Stimulated activated CD4-positive, alpha-beta T cell treated with anti-CD3 and anti-CD28 coated beads, Interleukin-15, amount 100 ng/mL, for 1 hour (primary cell): ENCODE measurements around the gene PACS2.
"Not testable (repeated sequence)": the region's sequence is repeated elsewhere in the genome, so short reads cannot be mapped to it uniquely, and the experiment has no call there.

Experiments
- DNase-seq, 2 donors: peaks; one replicate each; pipeline ENCODE4 v3.0.0-alpha.2; 2020; ENCODE audit warnings: low read depth in 1 of 2, low spot score in 1 of 2

Gene PACS2

GRCh38 chr14:105314287-105315200 is at the start of gene PACS2:
Gene PACS2 (plus strand): TSS chr14:105314748. CDS start chr14:105314919, 171 bp downstream.
- DNase-seq, result peak; percentile 62 to 73

- no peak for DNase-seq
Observed at GRCh38 chr14:105267820-105268548, 46.6 kb upstream of the PACS2 start.

GRCh38 chr14:105268736-105269354 is 45.7 kb upstream of the PACS2 start:
- no peak for DNase-seq

GRCh38 chr14:105269405-105269804 is 45.1 kb upstream of the PACS2 start:
- no peak for DNase-seq

- DNase-seq, result no peak
Observed at GRCh38 chr14:105271224-105271890, 43.2 kb upstream of the PACS2 start.

- DNase-seq, result no peak
Observed at GRCh38 chr14:105272623-105273022, 41.9 kb upstream of the PACS2 start.

- DNase-seq, result no peak
Observed at GRCh38 chr14:105273062-105273461, 41.5 kb upstream of the PACS2 start.

GRCh38 chr14:105274637-105275036 is 39.9 kb upstream of the PACS2 start:
- DNase-seq, result no peak

GRCh38 chr14:105275267-105275946 is 39.1 kb upstream of the PACS2 start:
- DNase-seq, result no peak

- DNase-seq, result not testable (repeated sequence)
Observed at GRCh38 chr14:105277448-105277847, 37.1 kb upstream of the PACS2 start.

GRCh38 chr14:105279642-105280361 is 34.7 kb upstream of the PACS2 start:
- no peak for DNase-seq

- no peak for DNase-seq
Observed at GRCh38 chr14:105280525-105280924, 34.0 kb upstream of the PACS2 start.

GRCh38 chr14:105281371-105282097 is 33.0 kb upstream of the PACS2 start:
- DNase-seq, result no peak

- DNase-seq, result no peak
Observed at GRCh38 chr14:105282098-105282725, 32.3 kb upstream of the PACS2 start.

GRCh38 chr14:105283028-105283427 is 31.5 kb upstream of the PACS2 start:
- DNase-seq, result no peak

- DNase-seq, result no peak
Observed at GRCh38 chr14:105283899-105284298, 30.6 kb upstream of the PACS2 start.

GRCh38 chr14:105285174-105285573 is 29.4 kb upstream of the PACS2 start:
- no peak for DNase-seq

GRCh38 chr14:105286759-105287144 is 27.8 kb upstream of the PACS2 start:
- DNase-seq, result no peak
